ENCODE measurements around the gene WSCD2.

The WSCD2 gene

GRCh38 chr12:108196921-108197320 is 67.8 kb downstream of the WSCD2 start:
- TF ChIP-seq, protein P1, sequence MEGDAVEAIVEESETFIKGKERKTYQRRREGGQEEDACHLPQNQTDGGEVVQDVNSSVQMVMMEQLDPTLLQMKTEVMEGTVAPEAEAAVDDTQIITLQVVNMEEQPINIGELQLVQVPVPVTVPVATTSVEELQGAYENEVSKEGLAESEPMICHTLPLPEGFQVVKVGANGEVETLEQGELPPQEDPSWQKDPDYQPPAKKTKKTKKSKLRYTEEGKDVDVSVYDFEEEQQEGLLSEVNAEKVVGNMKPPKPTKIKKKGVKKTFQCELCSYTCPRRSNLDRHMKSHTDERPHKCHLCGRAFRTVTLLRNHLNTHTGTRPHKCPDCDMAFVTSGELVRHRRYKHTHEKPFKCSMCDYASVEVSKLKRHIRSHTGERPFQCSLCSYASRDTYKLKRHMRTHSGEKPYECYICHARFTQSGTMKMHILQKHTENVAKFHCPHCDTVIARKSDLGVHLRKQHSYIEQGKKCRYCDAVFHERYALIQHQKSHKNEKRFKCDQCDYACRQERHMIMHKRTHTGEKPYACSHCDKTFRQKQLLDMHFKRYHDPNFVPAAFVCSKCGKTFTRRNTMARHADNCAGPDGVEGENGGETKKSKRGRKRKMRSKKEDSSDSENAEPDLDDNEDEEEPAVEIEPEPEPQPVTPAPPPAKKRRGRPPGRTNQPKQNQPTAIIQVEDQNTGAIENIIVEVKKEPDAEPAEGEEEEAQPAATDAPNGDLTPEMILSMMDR (IDR thresholded peaks at IDR 0.05; ENCODE audit: extremely low read depth, insufficient read depth, missing control alignments): no peak
- in situ Hi-C loops (cut with MboI; ENCODE audit: low pct_unique_long_range_greater_than_20kb, low sequenced_read_pairs, unreplicated experiment): no loop called here
- no peak for DNase-seq (ENCODE audit: low spot score)

DNA sequence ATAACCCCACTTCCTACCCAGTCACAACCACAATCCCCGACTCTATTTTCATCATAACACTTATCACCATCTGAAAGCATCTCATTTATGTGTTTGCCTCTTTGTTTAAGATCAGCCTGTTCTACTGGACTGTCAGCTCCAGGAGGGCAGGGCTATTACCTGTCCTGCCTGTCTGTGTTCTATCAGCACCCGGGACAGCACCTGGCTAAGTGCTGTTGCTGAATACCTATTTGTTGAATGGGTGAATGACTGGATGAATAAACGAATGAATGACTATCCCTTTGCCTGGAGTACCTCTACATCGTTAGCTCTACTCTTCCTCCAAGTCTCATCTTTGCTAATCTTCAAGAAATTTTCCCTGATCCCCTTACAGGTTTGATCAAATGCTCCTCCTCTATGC is 69.0 kb downstream of the WSCD2 start:
- no peak for DNase-seq (ENCODE audit: low spot score)
- TF ChIP-seq, protein P1 (IDR thresholded peaks at IDR 0.05; ENCODE audit: extremely low read depth, insufficient read depth, missing control alignments): no peak
- in situ Hi-C loops (cut with MboI; ENCODE audit: low pct_unique_long_range_greater_than_20kb, low sequenced_read_pairs, unreplicated experiment): no loop called here

DNA sequence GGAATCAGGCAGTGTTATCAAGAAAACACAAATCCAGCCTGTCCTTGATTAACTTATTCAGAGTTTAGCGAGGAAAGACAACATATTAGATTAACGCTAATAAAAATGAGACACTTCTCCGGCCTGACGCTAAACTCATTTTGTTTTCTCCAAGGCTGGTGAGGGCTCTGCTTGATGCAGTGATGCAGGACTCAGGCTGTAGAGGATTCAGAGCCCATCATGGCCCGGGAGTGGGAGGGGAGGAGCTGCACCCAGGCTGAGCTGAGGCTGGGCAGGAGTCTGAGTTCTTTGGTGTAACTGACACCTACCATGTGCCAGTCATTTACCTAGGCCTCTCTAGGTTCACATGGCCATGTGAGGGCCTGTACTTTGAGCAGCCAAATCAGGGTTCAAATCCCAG is 70.0 kb downstream of the WSCD2 start:
- DNase-seq (ENCODE audit: low spot score): no peak
- TF ChIP-seq, protein P1 (IDR thresholded peaks at IDR 0.05; ENCODE audit: extremely low read depth, insufficient read depth, missing control alignments): no peak
- in situ Hi-C loops (cut with MboI; ENCODE audit: low pct_unique_long_range_greater_than_20kb, low sequenced_read_pairs, unreplicated experiment): no loop called here

DNA sequence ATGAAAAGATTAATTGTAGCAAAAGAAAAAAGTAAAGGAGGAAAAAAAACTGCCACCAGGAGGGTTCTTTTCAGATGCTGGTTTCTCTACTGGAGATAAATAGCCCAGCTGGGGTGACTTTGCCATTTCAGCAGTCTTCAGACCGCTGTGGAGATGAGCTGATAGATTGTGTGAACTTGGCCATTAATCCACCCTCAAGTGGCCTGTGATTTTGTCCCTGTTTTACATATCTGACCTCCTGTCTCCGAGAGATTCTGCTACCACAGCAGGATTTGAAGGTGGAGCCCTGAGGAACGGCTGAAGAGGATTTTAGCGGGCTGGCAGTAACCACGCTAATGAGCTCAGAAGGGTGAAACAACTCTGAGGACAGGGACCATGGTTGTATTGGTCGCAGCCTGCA is 72.7 kb downstream of the WSCD2 start:
- in situ Hi-C loops (cut with MboI; ENCODE audit: low pct_unique_long_range_greater_than_20kb, low sequenced_read_pairs, unreplicated experiment): no loop called here
- TF ChIP-seq, protein P1 (IDR thresholded peaks at IDR 0.05; ENCODE audit: extremely low read depth, insufficient read depth, missing control alignments): no peak
- DNase-seq (ENCODE audit: low spot score): no peak

- in situ Hi-C loops (cut with MboI; ENCODE audit: low pct_unique_long_range_greater_than_20kb, low sequenced_read_pairs, unreplicated experiment): no loop called here
- TF ChIP-seq, protein P1 (IDR thresholded peaks at IDR 0.05; ENCODE audit: extremely low read depth, insufficient read depth, missing control alignments): no peak
- DNase-seq (ENCODE audit: low spot score): no peak
These were observed 75.3 kb downstream of the WSCD2 start for GRCh38 chr12:108204117-108204987.

GRCh38 chr12:108205864-108206263 is 76.8 kb downstream of the WSCD2 start:
- TF ChIP-seq, protein P1 (IDR thresholded peaks at IDR 0.05; ENCODE audit: extremely low read depth, insufficient read depth, missing control alignments): no peak
- in situ Hi-C loops (cut with MboI; ENCODE audit: low pct_unique_long_range_greater_than_20kb, low sequenced_read_pairs, unreplicated experiment): no loop called here
- no peak for DNase-seq (ENCODE audit: low spot score)
